ENCODE results near the gene SLC37A3.
"Not testable (repeated sequence)": the region's sequence is repeated elsewhere in the genome, so short reads cannot be mapped to it uniquely, and the experiment has no call there.

Gene SLC37A3

GRCh38 chr7:140322759-140323158, 75.6 kb downstream of the SLC37A3 start:
- no peak overlapping the region for H3K27ac ChIP-seq
- H3K36me3 ChIP-seq = no peaks in the 10 kb centered on the region
- no peak for TF ChIP-seq CTCF (IDR thresholded peaks at IDR 0.05)
- H3K4me3 ChIP-seq = no peak overlapping the region
- no peaks in the 10 kb centered on the region for H3K9me3 ChIP-seq
- no peaks in the 10 kb centered on the region for H3K27me3 ChIP-seq
- intact Hi-C loops (cut with DNase I; ENCODE audit: low total_unique reads) = no loop called here
- peaks cover 0 to 12% (median 2%) of the 10 kb centered on the region in 4 donors for H3K4me1 ChIP-seq
- DNase-seq = no peak

- intact Hi-C loops (cut with DNase I; ENCODE audit: low total_unique reads); DNase-seq; H3K27me3 ChIP-seq; H3K4me3 ChIP-seq; H3K36me3 ChIP-seq; H3K9me3 ChIP-seq; H3K27ac ChIP-seq: not testable (repeated sequence)
- H3K4me1 ChIP-seq = peaks cover 0 to 19% (median 16%) of the 10 kb centered on the region in 4 donors
Observed at GRCh38 chr7:140320078-140320477, 78.3 kb downstream of the SLC37A3 start.

- no peak for DNase-seq
- Histone ChIP-seq H3K27ac (no peak overlapping the region), H3K9me3 (no peaks in the 10 kb centered on the region), H3K27me3 (no peaks in the 10 kb centered on the region), H3K36me3 (no peaks in the 10 kb centered on the region), H3K4me1 (peaks cover 0 to 19% (median 17%) of the 10 kb centered on the region in 4 donors), H3K4me3 (no peak overlapping the region)
- intact Hi-C loops (cut with DNase I; ENCODE audit: low total_unique reads) = loop anchor here (5.0 kb wide), 1 partner anchor 141 kb away; the partner anchor contains the start of gene KDM7A
- no peak for TF ChIP-seq CTCF (IDR thresholded peaks at IDR 0.05)
Observed at GRCh38 chr7:140317999-140318398, 80.3 kb downstream of the SLC37A3 start.

- Histone ChIP-seq H3K4me3 (no peak overlapping the region), H3K27ac (no peak overlapping the region), H3K27me3 (no peaks in the 10 kb centered on the region), H3K36me3 (no peaks in the 10 kb centered on the region), H3K9me3 (peaks cover 0 to under 1% (median 0%) of the 10 kb centered on the region in 3 donors), H3K4me1 (peaks cover 0 to 19% (median 17%) of the 10 kb centered on the region in 4 donors)
- intact Hi-C loops (cut with DNase I; ENCODE audit: low total_unique reads) = loop anchor here (5.0 kb wide), 1 partner anchor 140 kb away; the partner anchor contains the start of gene KDM7A
- no peak for DNase-seq
- no peak for TF ChIP-seq CTCF (IDR thresholded peaks at IDR 0.05)
Observed at GRCh38 chr7:140317597-140317996, 80.7 kb downstream of the SLC37A3 start.

GRCh38 chr7:140316165-140316661, 82.1 kb downstream of the SLC37A3 start:
- Histone ChIP-seq H3K36me3 (peaks cover 0 to 9% (median 0%) of the 10 kb centered on the region in 3 donors), H3K27ac (peak overlapping the region; percentile 74 to 77), H3K4me1 (peaks cover 0 to 19% (median 17%) of the 10 kb centered on the region in 4 donors), H3K4me3 (peak overlapping the region; percentile 23 to 24), H3K27me3 (no peaks in the 10 kb centered on the region), H3K9me3 (peaks cover 0 to 7% (median 7%) of the 10 kb centered on the region in 3 donors)
- peak; percentile 91 to 94 for DNase-seq
- no peak for TF ChIP-seq CTCF (IDR thresholded peaks at IDR 0.05)
- intact Hi-C loops (cut with DNase I; ENCODE audit: low total_unique reads) = loop anchor here (5.0 kb wide), 1 partner anchor 139 kb away; the partner anchor contains the start of gene KDM7A

- peaks cover 0 to 7% (median 7%) of the 10 kb centered on the region in 3 donors for H3K9me3 ChIP-seq
- H3K4me1 ChIP-seq = peaks cover 0 to 19% (median 17%) of the 10 kb centered on the region in 4 donors
- H3K27me3 ChIP-seq = no peaks in the 10 kb centered on the region
- H3K4me3 ChIP-seq = peak overlapping the region; percentile 23 to 24
- intact Hi-C loops (cut with DNase I; ENCODE audit: low total_unique reads) = loop anchor here (5.0 kb wide), 1 partner anchor 138 kb away; the partner anchor contains the start of gene KDM7A
- peaks cover 0 to 9% (median 0%) of the 10 kb centered on the region in 3 donors for H3K36me3 ChIP-seq
- peak overlapping the region; percentile 74 to 77 for H3K27ac ChIP-seq
- DNase-seq = no peak
- TF ChIP-seq CTCF (IDR thresholded peaks at IDR 0.05) = no peak
Observed at GRCh38 chr7:140315498-140316164, 82.7 kb downstream of the SLC37A3 start.

All from tibial artery (tissue), 4 donors.